Measurements from ENCODE around the gene NR3C1.

The NR3C1 gene

DNA sequence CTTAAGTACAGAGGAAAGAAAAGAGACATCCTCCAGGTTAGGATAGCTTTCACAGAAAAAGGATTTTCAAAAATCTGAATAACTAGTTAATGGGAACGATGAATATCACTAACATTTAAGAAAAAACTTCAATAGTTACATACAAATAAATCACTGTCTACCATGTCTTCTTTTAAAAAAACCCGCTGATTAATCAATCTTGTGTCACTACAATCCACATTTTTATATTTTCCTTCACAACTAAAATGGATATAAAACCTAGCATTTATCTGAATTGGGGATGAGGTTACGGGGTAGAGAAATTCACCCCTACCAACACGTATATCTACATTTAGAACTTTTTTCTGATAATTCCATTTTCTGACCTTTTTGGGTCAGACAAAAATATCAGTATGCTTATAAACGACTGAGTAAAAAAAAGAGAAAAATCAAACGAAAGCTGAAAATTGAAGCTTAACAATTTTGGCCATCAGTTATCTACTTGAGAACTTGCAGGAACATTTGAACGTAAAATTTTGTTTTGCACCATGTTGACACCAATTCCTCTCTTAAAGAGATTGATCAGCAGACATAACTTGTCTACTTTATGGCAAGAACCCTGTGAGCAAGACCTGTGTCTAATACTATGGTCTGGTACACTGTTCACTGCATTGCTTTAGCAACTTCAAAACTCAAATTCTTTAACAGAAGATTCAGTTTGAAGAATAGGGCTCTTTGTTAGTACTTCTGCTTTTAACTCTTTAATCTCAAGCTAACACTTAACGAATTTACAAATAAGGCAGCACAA is 4.8 kb downstream of the NR3C1 start:
- DNase-seq (ENCODE audit: low spot score) = no peak

DNA sequence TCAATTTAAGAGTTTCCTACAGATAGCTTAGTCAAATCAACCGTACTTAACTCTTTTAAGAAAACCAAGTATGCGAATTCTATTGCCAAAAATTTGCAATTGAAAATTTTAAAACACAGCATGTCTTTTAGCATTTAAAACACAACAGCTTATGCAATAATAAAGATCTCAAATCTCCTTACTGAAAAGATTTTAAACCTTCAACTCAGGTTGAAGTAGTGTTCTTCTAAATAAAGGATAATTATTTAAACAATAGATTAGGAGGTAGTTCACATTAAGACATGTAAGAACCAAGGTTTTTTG is 5.5 kb downstream of the NR3C1 start:
- DNase-seq (ENCODE audit: low spot score) = no peak

DNA sequence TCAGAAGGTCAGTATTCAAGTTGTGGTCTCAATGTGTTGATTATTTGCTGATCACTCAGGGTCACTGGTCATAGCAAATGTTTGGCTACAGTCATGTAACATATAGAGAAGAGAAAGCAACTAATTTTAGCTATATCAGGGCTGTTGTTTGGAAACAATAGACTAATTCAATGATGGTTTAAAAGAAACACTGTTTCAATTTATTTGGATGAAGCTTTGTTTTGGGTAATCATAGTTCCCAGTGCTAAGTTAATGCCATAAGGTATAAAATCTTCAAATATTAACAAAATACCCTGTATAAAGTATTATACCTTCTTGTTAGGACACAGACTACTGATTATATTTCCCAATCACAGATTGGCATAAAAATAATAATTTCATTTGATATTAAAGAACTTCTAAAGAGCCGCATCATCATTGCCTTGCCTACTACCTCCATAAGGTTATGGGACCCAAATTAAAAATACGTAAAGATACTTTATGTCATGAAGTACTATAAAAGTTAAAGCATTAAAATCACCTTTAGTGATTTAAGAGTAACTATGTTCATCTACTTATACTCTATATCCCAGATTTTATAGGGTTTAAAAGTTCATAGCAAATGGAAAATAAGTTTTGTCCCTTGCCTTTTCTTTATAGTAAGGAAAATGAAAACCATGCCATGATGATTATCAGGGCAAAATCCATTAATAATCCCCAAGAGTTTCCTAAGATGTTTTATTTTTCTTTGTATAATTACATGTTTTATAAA is 6.0 kb downstream of the NR3C1 start:
- no peak for DNase-seq (ENCODE audit: low spot score)

DNA sequence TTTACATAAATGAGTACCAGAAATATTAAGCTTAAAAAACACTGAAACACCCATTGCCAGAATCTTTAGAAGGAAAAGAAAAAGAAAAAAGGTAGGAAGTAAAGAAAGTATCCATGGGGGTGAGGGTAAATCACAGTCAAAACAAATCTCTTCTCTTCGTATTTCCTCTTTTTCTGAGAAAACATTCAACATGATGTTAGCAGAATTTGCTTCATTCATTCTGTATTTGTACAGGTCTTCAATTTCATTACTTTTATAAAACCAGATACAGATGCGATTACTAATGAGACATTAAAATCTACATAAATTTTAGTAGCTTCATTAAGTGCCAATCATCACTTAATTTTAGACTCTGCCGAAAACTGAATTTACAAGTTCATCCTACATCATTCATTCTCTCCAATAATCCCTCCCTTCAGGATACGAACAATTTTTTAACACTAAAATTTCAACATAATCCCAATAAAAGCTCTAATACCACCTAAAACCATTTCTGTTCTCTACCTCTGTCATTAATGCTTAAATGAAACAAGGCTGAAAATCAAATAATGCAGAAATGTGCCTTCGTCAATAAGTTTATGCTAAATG is 7.0 kb downstream of the NR3C1 start:
- no peak for DNase-seq (ENCODE audit: low spot score)

DNA sequence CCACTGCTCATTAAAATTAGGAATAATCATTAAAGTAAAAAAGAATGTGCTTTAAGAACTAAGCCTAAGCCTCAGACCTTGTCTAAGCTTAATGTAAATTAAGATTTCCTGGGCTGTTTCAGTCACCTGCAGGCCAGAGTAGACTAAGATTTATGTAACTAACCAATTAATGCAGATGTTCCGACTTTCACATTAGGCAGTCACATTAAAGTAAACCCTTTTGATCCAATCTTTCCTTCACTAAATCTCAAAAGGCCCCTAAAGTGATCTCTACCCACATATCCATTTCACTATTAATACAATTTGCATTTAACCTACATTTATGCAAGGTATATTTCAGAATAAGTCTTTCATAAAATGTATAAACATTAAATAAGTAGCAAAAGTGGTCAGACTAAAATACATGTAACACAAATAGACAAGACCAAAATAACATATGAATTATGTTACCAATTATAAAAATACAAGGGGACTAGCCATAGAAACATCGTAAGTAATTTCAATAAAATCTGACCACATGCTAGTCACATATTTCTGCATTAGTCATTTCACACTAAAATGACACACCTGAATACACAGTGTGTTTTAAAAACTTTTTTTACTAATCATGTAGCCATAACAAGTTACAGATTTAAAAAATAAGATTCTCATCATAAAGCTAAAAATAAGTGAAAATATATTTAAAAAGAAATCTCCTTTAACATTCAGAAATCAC is 7.7 kb downstream of the NR3C1 start:
- DNase-seq (ENCODE audit: low spot score) = no peak

DNA sequence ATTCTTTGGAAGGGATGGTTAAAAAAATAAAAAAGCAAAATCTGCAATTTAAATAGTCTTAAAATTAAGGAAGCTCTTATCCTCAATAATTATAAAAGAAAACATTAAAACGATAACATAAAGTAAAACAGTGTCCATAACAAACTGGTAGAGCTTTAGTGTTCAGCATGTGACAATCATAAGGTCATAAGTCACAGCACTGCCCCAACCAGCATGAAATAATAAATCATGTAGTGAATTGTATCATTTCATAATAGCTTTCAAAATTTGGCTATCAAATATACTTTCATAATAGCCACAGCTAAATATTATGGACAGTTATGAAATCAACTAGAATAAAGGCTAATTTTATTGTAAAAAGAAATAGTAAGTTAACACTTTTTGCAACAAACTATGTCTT is 10.0 kb downstream of the NR3C1 start:
- DNase-seq (ENCODE audit: low spot score) = no peak

DNA sequence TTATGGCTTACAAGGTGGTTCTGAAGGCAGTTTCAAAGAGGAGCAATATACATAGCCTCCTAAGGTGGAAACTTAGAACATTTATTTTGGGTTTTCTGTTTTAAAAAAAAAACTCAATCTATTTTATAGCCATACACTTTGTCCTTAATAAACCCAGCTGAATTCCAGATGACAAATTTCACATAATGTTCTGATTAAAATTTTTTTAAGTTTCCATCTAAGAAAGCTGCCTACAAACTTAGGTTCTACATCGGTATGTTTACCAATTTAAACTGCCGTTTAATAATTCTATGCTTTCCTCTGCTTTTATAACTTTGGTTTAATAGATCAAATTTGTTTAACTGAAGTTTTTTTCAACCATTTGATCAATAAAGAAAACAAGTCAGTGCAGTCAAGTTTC is 12.5 kb downstream of the NR3C1 start:
- DNase-seq (ENCODE audit: low spot score) = no peak

DNA sequence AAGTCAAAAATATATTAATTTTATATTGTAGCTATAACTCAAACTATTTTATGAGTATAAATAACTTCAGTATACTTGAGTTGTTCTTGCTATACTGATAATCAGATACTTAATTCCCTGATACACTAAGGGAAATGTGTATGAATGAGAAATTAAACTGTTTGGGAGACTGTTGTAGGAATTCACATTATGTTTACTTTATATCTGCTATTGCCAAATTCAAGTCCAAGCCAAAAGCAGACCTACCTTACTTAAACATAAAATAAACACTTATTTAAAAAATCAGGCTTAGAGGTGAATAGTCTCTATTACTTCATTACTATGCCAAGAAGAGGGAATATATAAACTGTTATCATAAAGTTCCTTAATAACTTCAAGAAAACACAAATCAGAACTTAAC is 13.2 kb downstream of the NR3C1 start:
- no peak for DNase-seq (ENCODE audit: low spot score)

DNA sequence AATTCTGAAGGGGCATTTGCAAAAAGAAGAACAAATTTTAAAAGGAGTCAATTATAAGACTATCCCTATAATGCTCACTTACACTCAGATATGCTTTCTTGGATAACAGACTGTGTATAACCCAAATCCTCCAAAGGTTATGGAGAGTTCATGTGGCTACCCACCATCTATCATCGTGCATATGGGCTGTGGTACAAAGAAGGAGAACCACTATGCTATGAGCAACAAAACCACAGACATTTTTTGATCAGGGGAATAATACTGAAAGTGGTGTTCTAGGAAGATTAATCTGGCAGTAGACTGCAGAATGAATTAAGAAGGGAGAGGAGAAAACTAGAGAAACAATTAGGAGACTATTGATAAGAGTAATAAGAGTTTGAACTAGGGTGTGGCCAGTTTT is 16.8 kb downstream of the NR3C1 start:
- DNase-seq (ENCODE audit: low spot score) = peak; percentile 37

DNA sequence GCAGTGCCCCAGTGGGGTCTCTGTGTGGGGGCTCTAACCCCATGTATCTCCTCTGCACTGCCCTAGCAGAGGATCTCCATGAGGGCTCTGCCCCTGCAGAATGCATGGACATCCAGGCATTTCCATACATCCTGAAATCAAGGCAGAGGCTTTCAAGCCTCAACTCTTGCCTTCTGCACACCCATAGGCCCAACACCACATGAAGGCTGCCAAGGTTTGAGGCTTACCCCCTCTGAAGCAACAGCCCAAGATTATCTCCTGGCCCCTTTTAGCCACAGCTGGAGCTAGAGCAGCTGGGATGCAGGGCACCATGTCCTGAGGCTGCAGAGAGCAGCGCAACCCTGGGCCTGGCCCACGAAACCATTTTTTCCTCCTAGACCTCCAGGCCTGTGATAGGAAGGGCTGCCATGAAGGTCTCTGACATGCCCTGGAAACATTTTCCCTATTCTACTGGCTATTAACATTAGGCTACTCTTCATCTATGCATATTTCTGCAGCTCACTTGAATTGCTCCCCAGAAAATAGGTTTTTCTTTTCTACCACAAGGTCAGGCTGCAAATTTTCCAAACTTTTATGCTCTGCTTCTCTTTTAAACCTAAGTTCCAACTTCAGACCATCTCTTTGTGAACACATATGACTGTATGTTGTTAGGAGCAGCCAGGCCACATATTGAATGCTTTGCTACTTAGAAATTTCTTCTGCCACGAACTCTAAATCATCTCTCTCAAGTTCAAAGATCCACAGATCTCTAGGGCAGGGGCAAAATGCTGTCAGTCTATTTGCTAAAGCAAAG is 18.4 kb downstream of the NR3C1 start:
- no peak for DNase-seq (ENCODE audit: low spot score)

DNA sequence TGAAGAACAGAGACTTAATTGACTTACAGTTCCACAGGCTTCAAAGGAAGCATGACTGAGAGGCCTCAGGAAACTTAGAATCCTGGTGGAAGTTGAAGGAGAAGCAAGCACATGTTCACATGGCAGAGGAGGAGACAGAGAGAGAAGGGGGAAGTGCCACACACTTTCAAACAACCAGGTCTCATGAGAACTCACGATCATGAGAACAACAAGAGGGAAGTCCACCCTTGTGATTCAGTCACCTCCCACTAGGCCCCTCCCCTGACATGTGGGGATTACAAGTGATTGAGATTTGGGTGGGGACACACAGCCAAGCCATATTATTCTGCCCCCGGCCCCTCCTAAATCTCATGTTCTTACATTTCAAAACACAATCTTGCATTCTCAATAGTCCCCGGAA is 19.5 kb downstream of the NR3C1 start:
- DNase-seq (ENCODE audit: low spot score) = no peak

DNA sequence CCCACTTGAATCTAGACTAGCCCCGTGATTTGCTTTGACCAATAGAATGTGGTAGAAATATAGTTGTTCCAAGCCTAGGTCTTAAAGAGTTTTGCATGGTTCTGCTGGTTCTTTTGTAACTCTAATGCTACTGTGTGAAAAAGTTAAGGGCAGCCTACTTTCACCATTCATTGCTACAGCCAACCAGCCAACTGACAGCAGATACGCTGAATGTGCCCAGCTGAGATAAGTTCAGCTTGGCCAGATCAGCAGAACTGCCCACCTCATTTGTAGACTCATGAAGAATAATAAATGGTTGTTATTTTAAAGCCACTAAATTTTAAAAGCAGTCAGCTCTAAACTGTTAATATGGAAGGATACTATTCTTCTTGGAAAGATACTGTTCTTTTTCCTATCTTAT is 23.9 kb downstream of the NR3C1 start:
- no peak for DNase-seq (ENCODE audit: low spot score)

DNA sequence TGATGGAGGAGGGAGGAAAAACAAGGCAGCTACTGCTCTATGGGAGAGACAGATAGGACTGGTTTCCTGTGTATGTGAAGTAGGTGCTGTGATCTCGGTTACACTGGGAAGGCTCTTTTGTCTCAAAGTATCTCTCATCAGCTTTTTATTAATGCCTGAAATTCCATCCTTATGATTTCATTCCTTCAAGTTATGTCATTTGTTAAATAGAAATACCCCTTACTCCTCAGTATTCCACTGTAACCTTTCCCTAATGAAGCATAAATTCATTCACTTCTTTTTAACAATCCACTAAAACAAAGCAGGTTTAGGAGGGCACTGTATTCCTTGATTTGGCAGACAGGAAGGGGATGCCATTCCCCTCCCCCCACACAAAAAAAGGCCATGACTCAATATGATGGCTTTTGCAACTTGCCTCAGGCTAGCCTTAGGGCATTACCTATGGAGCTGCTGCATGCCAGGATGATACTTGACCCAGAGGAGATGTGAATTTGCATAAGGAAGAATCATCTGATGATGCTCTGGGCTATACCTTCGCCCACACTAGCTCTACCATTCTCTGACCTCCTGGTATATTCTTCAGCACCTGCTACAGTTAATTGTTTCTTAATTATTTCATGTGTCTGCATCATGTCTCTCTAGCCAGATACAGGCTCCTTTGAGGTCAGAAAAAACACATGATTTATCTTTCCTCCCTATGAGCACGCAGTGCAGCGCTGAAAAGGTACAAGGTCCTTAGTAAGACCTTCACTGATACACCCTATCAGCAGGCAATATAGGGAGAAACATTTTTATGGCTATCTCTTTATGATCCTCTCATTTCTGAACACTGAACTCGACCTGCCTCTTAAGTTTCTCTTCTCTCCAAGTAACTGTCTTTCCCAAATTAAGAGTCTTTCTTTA is 26.3 kb downstream of the NR3C1 start:
- DNase-seq (ENCODE audit: low spot score) = peak; percentile 31

DNA sequence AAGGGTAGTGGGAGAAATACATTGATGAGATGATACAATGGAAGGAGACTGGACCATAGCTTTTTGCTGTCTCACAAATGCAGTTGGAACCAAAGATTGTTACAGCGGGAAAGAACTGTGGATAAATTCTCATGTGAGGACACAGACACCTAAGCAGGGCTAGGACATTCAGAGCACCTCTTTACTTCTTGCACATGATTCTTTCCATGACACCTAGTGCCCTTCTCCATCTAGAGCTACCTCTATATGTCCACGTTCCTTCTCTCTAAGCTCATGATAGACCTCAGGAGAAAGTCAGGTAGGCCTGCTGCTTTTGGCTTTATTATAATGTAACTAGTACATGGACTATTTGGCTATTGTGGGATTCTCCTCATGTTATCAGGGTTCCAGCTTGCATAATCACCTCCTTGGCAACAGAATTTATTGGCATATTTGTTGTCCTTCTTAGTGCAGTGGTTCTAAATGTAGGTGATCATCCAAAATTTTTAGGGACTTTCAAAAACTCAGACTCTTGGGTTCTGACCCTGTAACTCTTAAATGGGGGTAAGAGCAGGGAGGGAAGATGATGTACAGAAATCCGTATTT is 27.2 kb downstream of the NR3C1 start:
- no peak for DNase-seq (ENCODE audit: low spot score)

DNA sequence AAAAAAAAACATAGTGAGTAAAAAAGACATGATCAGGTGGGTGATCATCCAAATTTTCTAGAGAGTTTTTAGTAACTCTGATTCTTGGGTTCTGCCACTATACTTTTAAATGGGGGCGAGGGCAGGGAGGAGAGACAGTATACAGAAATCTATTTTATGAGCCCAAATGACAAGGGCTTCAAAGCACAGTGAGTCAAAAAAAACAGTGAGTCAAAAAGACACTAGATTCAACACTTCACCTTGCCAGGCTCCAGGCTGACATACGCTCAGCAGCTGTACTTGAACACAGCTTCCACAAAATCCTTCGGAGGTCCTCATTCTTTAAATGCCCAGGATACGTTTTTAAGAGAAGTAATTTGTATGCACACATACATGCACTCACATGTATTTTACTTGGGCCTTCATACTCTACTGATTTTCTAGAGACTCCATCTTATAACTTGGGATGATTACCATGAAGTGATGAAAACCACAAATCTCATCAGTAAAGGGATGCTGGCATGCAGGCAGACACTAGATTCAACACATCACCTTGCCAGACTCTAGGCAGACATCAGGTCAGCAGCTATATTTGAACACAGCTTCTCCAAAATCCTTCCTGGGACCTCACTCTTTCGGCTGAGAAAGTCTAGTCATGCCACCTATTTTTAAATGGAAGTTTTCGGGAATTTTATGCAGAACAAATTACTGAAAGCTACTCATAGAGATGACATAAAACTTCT is 28.8 kb downstream of the NR3C1 start:
- no peak for DNase-seq (ENCODE audit: low spot score)

DNA sequence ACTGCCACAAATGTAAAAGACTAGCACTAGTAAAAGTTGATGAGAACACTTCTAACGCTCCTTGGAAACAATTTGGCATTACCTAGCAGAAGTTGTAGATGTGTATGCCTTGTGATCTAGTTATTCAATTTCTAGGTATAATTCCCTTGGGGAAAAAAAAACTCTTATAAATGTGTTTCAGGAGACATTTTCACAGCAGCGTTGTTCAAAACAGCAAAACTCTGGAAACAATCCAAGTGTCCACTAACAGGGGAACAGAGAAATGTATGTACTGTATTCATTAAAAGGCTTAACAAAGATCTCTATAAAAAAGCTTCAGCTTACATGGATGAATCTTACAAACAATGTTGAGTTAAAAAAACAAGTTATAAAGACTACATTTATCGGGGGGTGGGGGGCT is 30.4 kb downstream of the NR3C1 start:
- no peak for DNase-seq (ENCODE audit: low spot score)

DNA sequence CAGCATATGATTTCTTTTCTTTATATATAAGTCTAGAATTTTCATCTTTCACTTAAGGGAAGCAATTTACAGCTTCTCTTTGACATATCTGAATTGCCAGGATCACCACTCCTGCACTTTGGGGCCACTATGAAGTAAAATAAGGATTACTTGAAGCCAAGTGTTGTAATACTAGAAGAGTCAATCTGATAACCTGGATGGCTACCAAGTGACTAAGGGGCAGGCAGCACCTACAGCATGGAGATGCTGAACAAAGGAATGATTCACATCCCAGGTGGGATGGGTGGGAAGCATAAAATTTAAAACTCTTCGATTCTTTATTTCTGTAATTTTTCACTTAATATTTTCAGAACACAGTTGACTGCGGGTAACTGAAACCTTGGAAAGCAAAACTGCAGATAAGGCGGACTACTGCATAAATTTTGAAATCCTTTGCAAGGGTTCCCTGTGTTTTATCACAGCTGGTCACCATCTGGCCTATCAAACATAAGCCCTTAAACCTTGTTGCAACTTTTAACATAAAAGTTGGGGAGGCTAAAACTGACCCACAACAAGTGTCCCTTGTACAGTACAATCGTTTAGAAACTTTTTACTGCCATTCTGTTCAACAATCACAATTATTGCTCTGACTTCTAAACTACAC is 31.2 kb downstream of the NR3C1 start:
- no peak for DNase-seq (ENCODE audit: low spot score)

DNA sequence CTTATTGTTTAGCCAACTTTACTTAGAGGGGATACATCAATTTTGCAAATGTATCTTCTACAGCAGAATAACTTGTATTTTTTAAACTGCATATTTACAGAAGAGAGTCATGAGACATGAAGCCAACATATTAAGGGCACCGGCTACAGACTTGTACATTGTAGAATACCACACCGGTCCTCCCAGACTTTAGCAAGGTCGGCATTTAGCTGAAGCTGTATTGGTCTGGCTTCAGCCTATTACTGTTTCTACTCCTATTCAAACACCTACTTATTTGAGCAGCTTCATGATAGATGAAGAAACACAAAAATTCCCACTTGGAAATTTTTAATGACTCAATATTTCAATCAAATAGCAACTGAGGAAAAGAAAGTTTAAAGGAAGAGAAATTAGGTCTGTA is 33.0 kb downstream of the NR3C1 start:
- no peak for DNase-seq (ENCODE audit: low spot score)

DNA sequence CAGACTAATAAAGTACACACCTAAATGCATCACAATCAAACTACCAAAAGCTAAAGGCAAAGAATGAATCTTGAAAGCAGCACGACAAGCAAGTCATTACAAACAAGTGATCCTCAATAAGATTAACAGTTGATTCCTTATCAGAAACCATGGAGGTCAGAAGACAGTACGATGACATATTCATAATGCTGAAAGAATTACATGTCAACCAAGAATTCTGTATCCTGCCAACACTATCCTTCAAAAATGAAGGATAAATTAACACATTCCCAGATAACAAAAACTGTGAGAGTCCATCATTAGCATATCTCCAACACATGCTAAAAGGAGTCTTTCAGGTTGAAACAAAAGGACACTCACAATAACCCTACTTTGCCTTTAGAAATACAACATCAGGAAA is 39.4 kb downstream of the NR3C1 start:
- DNase-seq (ENCODE audit: low spot score) = no peak
